Stromal cell of bone marrow (primary cell): ENCODE measurements around the gene PCDHA5.
"Not testable (repeated sequence)": the region's sequence is repeated elsewhere in the genome, so short reads cannot be mapped to it uniquely, and the experiment has no call there.

Experiments
- DNase-seq: peaks from one replicate; pipeline ENCODE4 v3.0.0-alpha.2; 2012; ENCODE audit warnings: low read depth

PCDHA5 gene

GRCh38 chr5:140821375-140822280 lies at the start of gene PCDHA5:
TSS of gene PCDHA5 (plus strand) at chr5:140821613.
- no peak for DNase-seq

GRCh38 chr5:140780512-140780911 lies 40.9 kb upstream of the PCDHA5 start:
- no peak for DNase-seq

- DNase-seq: no peak
These were observed 35.3 kb upstream of the PCDHA5 start, which contains the start of gene PCDHA1 for GRCh38 chr5:140785905-140786686. TSS of gene PCDHA1 (plus strand) at chr5:140786140.

GRCh38 chr5:140787422-140787821 lies 34.0 kb upstream of the PCDHA5 start:
- DNase-seq: not testable (repeated sequence)

- not testable (repeated sequence) for DNase-seq
These were observed 33.4 kb upstream of the PCDHA5 start for GRCh38 chr5:140787849-140788504.

GRCh38 chr5:140791089-140791488 lies 30.3 kb upstream of the PCDHA5 start:
- no peak for DNase-seq

- no peak for DNase-seq
These were observed 26.7 kb upstream of the PCDHA5 start, which contains the start of gene PCDHA2 for GRCh38 chr5:140794595-140795258. TSS of gene PCDHA2 (plus strand) at chr5:140794852.

GRCh38 chr5:140795259-140795641 lies 26.2 kb upstream of the PCDHA5 start:
- no peak for DNase-seq

- DNase-seq: not testable (repeated sequence)
These were observed 25.2 kb upstream of the PCDHA5 start for GRCh38 chr5:140796072-140796717.

- DNase-seq: no peak
These were observed 24.7 kb upstream of the PCDHA5 start for GRCh38 chr5:140796718-140797095.

GRCh38 chr5:140800816-140801493 lies 20.5 kb upstream of the PCDHA5 start, which contains the start of gene PCDHA3:
TSS of gene PCDHA3 (plus strand) at chr5:140801057.
- peak; percentile 8 for DNase-seq

- no peak for DNase-seq
These were observed 19.9 kb upstream of the PCDHA5 start for GRCh38 chr5:140801494-140801841.

GRCh38 chr5:140802381-140802780 lies 19.0 kb upstream of the PCDHA5 start:
- not testable (repeated sequence) for DNase-seq

- no peak for DNase-seq
These were observed 18.6 kb upstream of the PCDHA5 start for GRCh38 chr5:140802781-140803271.

GRCh38 chr5:140806834-140807775 lies 14.3 kb upstream of the PCDHA5 start, which contains the start of gene PCDHA4:
TSS of gene PCDHA4 (plus strand) at chr5:140807068.
- DNase-seq: no peak

GRCh38 chr5:140808241-140808888 lies 13.0 kb upstream of the PCDHA5 start:
- DNase-seq: not testable (repeated sequence)

- DNase-seq: no peak
These were observed 12.5 kb upstream of the PCDHA5 start for GRCh38 chr5:140808889-140809291.

GRCh38 chr5:140822281-140822629 lies 842 bp downstream of the PCDHA5 start:
- DNase-seq: no peak

- DNase-seq: not testable (repeated sequence)
These were observed 1.6 kb downstream of the PCDHA5 start for GRCh38 chr5:140822969-140823368.
